Renal pelvis (tissue), 4 donors: Measurements from ENCODE around the gene STRN4. TPM values are rescaled to one million over a fixed set of nuclear protein-coding genes. Genes with fewer than 3 reads are reported as not detected.

Experiments
- DNase-seq: peaks from one replicate; pipeline ENCODE4 v3.0.0-alpha.2; 2013
- polyA plus RNA-seq, 3 donors: library from polyadenylated mRNA; unstranded; fragments of 120-200 nt; gene quantifications; one replicate each; pipeline ENCODE4 v1.2.1, GENCODE V29; 2013; ENCODE audit not compliant: insufficient read length in 3 of 3

Gene STRN4
- polyA plus RNA-seq, 3 donors, result 92.2 to 105 (median 92.8) TPM

GRCh38 chr19:46687438-46688145 lies 58.7 kb downstream of the STRN4 start:
- no peak for DNase-seq

- DNase-seq, result no peak
These were observed 61.1 kb downstream of the STRN4 start for GRCh38 chr19:46685189-46685588.

GRCh38 chr19:46678110-46678732 lies 68.0 kb downstream of the STRN4 start:
- no peak for DNase-seq

GRCh38 chr19:46674416-46675178 lies 71.7 kb downstream of the STRN4 start:
- DNase-seq, result peak; percentile 12

GRCh38 chr19:46670813-46671212 lies 75.4 kb downstream of the STRN4 start:
- DNase-seq, result no peak

Other genes starting within 250 kb of the STRN4 start
- 100 to 1,000 TPM; 397 to 507 (median 417) TPM for gene CALM3, start 145.1 kb downstream of the STRN4 start, polyA plus RNA-seq
- 1 to 10 TPM; 2.5 to 3.1 (median 2.6) TPM for gene PTGIR, start 121.4 kb downstream of the STRN4 start, polyA plus RNA-seq
- 1 to 10 TPM; 4.4 to 7.3 (median 6.0) TPM for gene GNG8, start 110.2 kb downstream of the STRN4 start, polyA plus RNA-seq
- 10 to 100 TPM; 21.3 to 28.5 (median 23.0) TPM for gene DACT3, start 85.3 kb downstream of the STRN4 start, polyA plus RNA-seq
- gene PRKD2, start 29.3 kb downstream of the STRN4 start, polyA plus RNA-seq, result 10 to 100 TPM; 41.3 to 49.1 (median 42.7) TPM
- gene FKRP, start 393 bp downstream of the STRN4 start, polyA plus RNA-seq, result 10 to 100 TPM; 21.2 to 29.7 (median 26.4) TPM
- 10 to 100 TPM; 45.9 to 54.0 (median 50.2) TPM for gene SLC1A5, start 42.1 kb upstream of the STRN4 start, polyA plus RNA-seq
- gene AP2S1, start 104.4 kb upstream of the STRN4 start, polyA plus RNA-seq, result 100 to 1,000 TPM in 1 of 3 donors, 10 to 100 TPM in 2; 92.3 to 114 (median 96.9) TPM
- gene ARHGAP35, start 114.5 kb upstream of the STRN4 start, polyA plus RNA-seq, result 10 to 100 TPM; 49.7 to 56.1 (median 52.2) TPM